GM18511 (cell line): ENCODE results near the gene KIF23.

ENCODE experiments used
- ATAC-seq: cut with Tn5 transposase; IDR thresholded peaks from one replicate; pipeline ENCODE4 v1.9.1; 2021; ENCODE audit warnings: mild to moderate bottlenecking, moderate library complexity; ENCODE audit not compliant: unreplicated experiment

The KIF23 gene

GRCh38 chr15:69462493-69463181 is 48.5 kb downstream of the KIF23 start:
- peak; percentile 90 for ATAC-seq

GRCh38 chr15:69463182-69463756 is 49.1 kb downstream of the KIF23 start:
- ATAC-seq: no peak

- ATAC-seq: no peak
Observed at GRCh38 chr15:69465253-69465652, 51.1 kb downstream of the KIF23 start.

- no peak for ATAC-seq
Observed at GRCh38 chr15:69466733-69467132, 52.6 kb downstream of the KIF23 start.

- no peak for ATAC-seq
Observed at GRCh38 chr15:69467636-69468035, 53.5 kb downstream of the KIF23 start.

- no peak for ATAC-seq
Observed at GRCh38 chr15:69468241-69469121, 54.3 kb downstream of the KIF23 start.

GRCh38 chr15:69469467-69470201 is 55.5 kb downstream of the KIF23 start:
- ATAC-seq: no peak

GRCh38 chr15:69472046-69472445 is 57.9 kb downstream of the KIF23 start:
- ATAC-seq: no peak

- ATAC-seq: no peak
Observed at GRCh38 chr15:69472562-69472961, 58.4 kb downstream of the KIF23 start.

GRCh38 chr15:69474291-69474690 is 60.1 kb downstream of the KIF23 start:
- ATAC-seq: no peak

- no peak for ATAC-seq
Observed at GRCh38 chr15:69474846-69475455, 60.8 kb downstream of the KIF23 start.

- no peak for ATAC-seq
Observed at GRCh38 chr15:69475769-69476358, 61.7 kb downstream of the KIF23 start.

- ATAC-seq: no peak
Observed at GRCh38 chr15:69476704-69477473, 62.7 kb downstream of the KIF23 start.

- ATAC-seq: no peak
Observed at GRCh38 chr15:69478259-69478781, 64.2 kb downstream of the KIF23 start.

- ATAC-seq: no peak
Observed at GRCh38 chr15:69479081-69479480, 64.9 kb downstream of the KIF23 start.

GRCh38 chr15:69479971-69480370 is 65.8 kb downstream of the KIF23 start:
- no peak for ATAC-seq

GRCh38 chr15:69480932-69481331 is 66.8 kb downstream of the KIF23 start:
- no peak for ATAC-seq

GRCh38 chr15:69482686-69483256 is 68.6 kb downstream of the KIF23 start:
- ATAC-seq: no peak

- ATAC-seq: no peak
Observed at GRCh38 chr15:69484837-69485236, 70.7 kb downstream of the KIF23 start.
